D341Med (cell line): ENCODE results near the gene GNGT1.

Experiments
- DNase-seq: peaks from one replicate; pipeline ENCODE4 v3.0.0; 2012; ENCODE audit warnings: low spot score

The GNGT1 gene

DNA sequence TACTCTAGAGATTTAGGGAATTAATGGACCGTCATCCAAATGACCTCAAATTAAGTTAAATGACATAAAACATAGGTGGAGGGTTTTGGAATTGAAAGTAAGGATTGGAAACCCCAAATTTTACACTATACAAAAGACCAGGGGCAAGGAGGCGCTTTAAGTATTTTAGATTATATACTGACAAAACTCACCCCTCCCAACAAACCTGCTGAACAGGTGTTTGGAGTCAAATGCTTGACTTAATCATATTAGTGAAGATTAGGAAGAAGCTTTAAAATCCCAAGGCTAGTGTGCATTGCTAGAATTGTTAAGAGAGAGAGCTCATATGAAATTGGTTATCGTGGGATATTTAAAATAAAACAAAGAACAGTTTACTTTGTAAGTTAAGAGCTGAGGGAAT, at the start of gene GNGT1:
Gene GNGT1, plus strand, starts transcription at position 301 of the 400 bp plus-strand sequence. CDS start 180 bp downstream, outside the sequence.
- DNase-seq, result no peak

GRCh38 chr7:93858857-93859256, 47.5 kb upstream of the GNGT1 start:
- no peak for DNase-seq

DNA sequence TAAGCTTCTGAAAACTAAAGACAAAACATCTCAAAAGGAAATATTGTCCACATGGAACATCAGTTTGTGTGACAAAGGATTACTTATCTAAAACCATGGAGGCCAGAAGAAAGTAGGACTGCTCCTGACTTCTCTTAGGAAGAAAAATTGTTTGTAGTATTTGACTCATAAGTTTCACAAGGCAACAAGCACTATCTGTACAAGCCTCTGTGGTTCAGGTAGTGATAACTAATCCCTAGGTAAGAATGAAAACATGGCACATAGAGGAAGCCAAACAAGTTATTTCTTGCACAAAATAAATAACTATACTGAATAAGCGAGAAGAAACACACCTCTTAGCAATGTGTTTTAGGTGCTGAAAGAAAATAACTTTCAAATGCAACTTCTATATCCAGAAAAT, 46.1 kb upstream of the GNGT1 start:
- DNase-seq, result no peak

GRCh38 chr7:93861325-93861949, 44.9 kb upstream of the GNGT1 start:
- DNase-seq, result no peak

DNA sequence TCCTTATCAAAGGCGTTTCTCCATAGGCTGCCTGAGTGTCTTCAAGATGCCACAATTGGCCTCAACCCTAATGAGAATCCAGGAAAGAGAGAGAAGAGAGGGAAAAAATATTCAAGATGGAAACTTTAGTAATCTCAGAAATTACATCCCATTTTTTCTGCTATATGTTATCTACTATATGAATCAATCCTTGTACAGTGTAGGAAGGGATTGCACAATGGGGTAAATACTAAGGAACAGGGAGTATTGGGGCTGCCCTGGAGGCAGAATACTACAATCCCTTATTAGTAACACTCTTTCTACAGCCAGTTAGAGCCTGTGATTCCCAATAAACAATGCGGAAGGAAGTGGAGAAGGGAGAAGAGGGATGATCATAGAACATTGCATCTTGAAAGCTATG, 43.7 kb upstream of the GNGT1 start:
- no peak for DNase-seq

DNA sequence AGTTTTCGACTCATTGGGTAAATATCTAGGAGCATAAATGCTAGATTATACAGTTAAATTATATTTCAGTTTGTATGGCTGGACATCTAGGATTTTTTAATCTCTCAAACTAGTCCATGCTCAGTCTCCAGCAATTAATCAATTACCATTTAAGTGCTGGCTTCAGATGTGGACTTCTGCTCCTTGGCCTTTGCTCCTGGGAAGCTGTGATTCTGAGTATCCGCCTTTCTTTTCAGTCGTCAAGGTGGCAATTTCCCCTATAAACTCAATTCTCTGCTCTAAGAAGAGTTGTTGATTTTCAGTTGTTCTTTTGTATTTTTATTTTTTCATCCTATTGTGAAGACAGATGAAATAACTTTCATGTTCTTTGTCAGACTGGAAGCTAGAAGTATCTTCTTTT, 39.5 kb upstream of the GNGT1 start:
- no peak for DNase-seq

GRCh38 chr7:93873998-93874574, 32.3 kb upstream of the GNGT1 start:
- DNase-seq, result no peak

DNA sequence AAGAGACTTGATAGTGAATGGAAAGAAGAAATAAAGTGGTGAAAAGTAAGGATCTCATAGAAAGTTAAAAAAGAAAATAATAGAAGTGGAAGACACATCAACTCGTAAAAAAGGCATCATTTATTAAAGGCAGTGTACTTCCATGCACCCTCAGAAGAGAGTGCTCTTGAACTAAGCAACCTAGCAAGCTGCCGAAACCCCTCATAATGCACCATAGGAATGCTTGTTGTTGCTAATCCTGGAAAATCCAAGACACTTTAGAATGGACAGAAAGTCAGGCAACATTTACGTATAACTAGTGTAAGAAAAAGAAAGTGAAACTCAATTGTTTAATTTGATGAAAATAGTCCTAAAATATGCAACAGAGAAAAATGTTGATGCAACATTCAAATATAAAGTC, 28.6 kb upstream of the GNGT1 start:
- DNase-seq, result no peak

DNA sequence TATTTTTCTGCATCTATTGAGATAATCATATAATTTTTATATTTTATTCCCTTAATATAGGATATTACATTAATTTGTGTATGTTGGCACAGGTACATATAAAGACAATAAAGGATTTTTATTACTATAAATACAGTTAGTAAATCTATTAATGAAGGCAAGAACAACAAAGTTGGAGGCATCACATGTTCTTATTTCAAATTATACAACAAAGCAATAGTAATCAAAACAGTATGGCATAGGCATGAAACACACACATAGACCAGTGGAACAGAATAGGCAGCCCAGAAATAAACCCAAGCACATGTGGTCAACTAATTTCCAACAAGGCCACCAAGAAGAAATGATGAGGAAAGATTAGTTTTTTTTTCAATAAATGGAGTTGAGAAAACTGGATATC, 27.0 kb upstream of the GNGT1 start:
- no peak for DNase-seq

DNA sequence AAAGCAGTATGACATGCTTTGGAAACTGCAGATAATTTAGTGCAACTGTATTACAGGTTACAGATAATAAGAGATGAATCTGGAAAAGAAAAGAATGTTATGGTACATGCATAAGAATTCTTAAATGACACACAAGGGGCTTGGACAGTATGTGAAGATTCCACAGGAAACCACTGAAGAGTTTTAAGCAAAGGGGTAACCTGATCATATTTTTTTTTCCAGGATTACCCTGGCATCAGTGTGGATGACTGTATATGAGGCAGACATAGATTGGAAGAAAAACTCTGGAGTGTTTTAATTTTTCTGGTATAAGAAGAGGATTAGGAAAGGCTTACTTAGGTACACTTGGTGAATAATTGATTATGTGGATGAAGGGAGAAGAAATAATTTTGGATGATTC, 23.9 kb upstream of the GNGT1 start:
- no peak for DNase-seq

DNA sequence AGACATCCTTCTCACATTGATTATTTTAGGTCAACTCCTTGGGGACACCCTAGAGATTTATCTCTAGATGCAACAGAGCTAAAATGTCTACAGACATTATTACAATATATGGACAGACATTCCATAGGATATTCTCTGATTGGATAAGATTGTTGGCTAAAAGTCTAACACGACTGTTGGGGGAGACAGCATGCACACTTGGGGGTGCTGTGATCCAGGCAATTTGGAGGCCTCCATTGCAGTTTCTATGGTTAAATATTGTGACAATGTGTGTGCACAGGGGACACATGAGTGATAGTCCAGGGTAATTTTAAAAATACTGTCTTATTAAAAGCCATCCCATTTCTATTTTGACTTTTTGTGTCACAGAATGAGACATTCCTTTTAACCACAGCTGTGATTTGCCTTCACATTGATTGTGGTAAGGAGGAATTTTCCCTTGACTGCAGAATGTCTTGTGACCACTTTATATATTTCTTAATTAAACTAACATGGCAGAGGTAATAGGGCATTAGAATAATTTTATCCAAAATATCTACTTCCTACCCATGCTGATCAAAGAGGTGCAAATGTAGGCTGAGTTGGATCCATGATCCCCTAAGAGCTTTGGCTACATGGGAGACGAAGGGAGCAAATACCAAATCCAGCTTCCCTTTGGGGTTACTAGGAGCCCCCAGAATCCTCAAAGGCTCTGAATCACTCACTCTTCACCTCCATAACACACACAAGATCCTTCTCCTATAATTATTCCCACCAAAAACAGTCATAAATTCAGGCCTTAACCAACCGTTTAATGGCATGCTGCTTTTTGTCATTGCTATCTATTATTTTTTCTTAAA, 23.1 kb upstream of the GNGT1 start:
- no peak for DNase-seq

DNA sequence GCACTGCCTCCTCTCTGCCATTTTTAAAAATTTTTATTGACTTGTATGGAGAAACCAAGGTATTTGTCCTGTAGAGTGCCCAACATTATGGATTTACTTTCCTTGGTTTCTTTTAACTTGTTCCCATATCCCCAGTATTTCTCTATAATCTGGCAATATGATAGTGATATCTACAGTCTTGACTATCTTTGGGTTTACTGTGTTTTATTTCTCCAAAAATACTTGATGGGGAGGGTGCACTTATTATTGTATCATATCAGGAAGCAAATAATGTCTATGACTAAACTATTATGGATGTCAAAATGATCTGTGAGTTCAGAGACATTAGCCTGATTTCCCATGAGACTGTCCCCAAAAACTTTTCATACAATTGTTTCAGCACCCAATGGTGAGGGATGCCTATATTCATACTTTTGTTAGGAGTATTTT, 22.4 kb upstream of the GNGT1 start:
- no peak for DNase-seq

DNA sequence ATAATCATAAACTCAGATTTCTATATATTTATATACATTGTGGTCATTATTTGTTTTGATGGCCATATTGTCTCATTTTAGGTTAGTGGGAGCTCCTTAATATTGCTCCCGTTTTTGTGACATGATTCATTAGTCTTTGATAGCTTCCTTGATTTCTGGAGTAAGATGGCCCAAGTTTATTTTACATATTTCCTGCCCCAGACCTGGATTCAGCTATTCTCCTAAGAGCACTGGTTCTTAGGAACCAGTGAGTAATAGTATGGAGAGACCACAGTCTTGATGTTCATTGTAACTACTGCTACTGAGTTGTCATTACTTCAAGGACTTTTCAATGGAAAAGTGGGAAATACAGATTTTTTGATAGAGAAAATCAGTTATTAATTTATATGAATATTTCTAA, 21.8 kb upstream of the GNGT1 start:
- no peak for DNase-seq

GRCh38 chr7:93889261-93889660, 17.1 kb upstream of the GNGT1 start:
- no peak for DNase-seq

DNA sequence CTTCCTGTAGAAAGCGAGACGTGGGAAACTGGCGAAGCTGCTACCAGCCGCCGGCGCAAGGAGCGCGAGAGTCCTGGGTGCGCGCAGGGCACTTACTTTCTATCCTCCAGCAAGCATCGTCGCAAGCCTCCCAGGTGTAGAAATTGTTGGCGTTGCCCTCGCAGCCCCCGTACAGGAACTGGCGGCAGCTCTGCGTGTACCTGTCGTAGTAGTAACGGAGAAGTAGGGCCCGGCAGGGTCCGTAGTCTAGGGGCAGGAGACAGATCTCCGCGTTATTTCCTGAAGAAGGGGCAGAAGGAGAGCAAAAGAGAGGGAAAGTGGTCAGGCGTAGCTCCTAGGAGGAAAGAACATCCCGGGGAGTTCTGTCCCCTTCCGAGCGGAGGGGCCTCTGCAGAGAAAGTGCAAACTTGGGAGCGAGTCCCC, 16.3 kb upstream of the GNGT1 start:
- DNase-seq, result no peak

DNA sequence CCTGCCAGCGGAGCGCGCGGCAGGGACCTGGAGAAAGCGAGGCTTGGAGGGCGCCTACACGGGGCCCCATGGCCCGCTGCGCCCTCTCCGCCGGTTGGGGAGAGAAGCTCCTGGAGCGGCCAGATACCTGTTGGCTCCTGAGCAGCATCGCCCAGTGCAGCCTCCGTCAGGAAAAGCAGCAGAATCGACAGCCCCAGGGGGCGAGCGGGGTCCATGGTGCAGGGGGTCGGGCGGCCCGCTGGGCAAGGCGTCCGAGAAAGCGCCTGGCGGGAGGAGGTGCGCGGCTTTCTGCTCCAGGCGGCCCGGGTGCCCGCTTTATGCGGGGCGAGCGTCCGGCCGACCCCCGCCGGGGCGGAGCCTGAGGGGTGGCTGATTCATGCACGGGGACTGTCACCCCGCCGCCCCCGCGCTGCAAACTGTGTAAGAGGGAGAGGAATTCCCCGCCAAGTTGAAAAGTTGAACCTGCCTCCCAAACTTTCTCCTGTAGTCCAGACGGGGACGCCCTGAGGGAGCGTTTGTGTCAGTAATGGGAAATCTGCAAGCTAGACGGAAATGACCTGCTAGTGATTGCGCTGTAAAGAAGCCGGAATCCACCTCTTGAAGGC, 15.8 kb upstream of the GNGT1 start, which contains the start of gene TFPI2:
Gene TFPI2, minus strand, starts transcription at position 290 of the 605 bp plus-strand sequence. Its CDS starts 75 bp downstream, at position 215.
- DNase-seq, result no peak

DNA sequence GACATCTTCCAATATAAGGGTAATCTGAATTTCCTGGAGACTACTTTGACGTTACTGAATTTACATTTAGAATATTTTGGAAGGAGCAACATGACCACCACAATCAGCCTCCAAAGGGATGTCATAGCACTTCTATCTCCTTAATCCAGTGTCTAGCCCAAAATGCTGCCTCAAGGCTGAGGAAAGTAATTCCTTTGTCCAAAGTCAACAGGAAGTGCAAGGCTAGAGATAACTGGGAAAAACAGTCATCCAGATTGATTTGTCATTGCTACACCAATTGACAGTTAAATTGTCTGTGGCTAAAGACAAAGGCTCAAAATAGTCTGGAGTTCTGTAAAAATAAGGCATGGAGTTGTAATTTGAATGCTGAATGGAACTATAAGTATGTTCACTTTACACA, 11.9 kb upstream of the GNGT1 start:
- DNase-seq, result no peak

DNA sequence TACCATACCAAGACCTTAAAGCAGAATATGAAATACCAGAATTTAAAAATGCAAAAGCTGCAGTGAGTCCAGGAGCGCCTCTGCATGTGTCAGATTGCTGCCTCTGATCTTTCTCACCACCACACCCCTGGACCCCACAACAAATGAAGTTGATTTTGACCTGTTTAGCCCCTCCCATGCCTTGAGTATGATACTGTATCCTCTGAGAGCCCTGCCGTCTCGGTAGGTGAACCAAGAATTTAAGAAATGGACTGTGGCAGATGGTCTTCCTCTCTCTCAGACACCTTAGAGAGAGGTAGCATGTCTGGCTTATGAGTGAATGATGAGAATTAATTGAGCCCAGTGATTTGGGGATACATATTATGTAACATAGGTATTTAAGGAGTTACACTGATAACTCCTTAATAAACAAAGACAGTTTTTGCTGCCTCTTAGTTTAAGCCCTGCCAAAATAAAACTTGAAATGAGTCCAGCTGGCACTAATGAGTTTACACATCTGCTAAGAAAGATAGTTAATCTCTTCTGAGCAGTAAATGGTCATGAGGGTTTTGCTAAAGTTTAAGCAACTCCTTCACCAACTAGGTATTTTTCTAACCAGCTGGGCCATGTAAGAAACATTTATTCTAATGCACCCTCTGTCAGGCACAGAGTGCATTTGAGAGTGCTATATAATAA, 11.3 kb upstream of the GNGT1 start:
- peak; percentile 52 for DNase-seq

GRCh38 chr7:93895859-93896600, 10.3 kb upstream of the GNGT1 start:
- DNase-seq, result no peak

- DNase-seq, result no peak
Observed at GRCh38 chr7:93897680-93898079, 8.7 kb upstream of the GNGT1 start.

DNA sequence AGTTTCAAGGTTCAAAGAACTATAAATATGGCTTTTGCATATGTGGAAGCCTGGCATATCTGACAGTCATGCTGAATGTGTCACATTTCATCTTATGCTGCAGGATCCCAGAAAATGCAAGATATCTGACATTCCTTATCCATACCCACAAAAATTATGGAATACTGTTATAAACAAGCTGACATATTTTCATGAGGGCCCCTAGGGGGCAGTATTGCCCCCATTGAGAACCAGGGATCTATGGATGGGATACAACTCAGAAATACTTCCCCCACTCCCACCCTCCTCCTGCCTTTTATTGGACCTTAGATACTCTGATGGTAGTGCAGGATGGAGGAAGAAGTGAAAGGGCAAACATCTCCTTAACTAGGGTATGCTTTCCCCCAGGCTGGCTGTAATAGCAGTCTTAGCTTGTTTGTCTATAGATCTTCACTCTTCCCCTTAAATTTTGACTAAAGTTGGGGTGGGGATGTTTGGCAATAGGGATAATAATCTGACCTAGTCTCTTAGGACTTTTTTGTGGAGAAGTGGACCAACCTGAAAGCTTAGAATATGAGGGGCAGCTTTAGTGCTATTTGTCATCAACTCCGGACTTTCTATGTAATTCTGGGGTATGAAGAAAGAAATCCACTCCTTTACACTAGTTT, 3.5 kb upstream of the GNGT1 start:
- peak; percentile 40 for DNase-seq
